HCT116 (cell line): Measurements from ENCODE around the gene CEP112. TPM values are rescaled to one million over a fixed set of nuclear protein-coding genes. Genes with fewer than 3 reads are reported as not detected.

ENCODE experiments used
- ATAC-seq: fragments of 200-7000 bp; cut with Tn5 transposase; 2 replicates; pipeline ENCODE4 v1.9.1; 2020; ENCODE audit warnings: mild to moderate bottlenecking, moderate library complexity
- BruUV-seq: library from RNA; stranded (reverse); fragments of 400-500 nt; replicated peaks from 2 replicates; lab custom pipeline; 2021; lab: Mats Ljungman, UMichigan
- CTCF ChIA-PET: fragments of 300-600 bp; sonication (Branson Sonifier 250); formaldehyde crosslinking; loops from one replicate; lab custom pipeline; 2021; ENCODE audit warnings: antibody characterized with exemption; lab: Charles Lee
- POLR2A ChIA-PET: fragments of 300-600, 350-600 bp; sonication (Branson Sonifier 250); formaldehyde crosslinking; loops from one replicate; lab custom pipeline; 2021; ENCODE audit warnings: antibody characterized with exemption; lab: Charles Lee
- RAD21 ChIA-PET, 2 experiments: fragments of 300-600 bp; sonication (Branson Sonifier 250); formaldehyde crosslinking; loops; one replicate each; lab custom pipeline; 2023; ENCODE audit warnings: low total read pairs in 2 of 2; ENCODE audit not compliant: uncharacterized antibody in 2 of 2, unreplicated experiment in 2 of 2, low non-redundant PET in 1 of 2; lab: Charles Lee
- DNase-seq: peaks from one replicate; pipeline ENCODE4 v3.0.0-alpha.2; 2010; ENCODE audit warnings: low read depth, low spot score
- H2AFZ ChIP-seq: fragments of 200-600 bp; shearing (Covaris generic), sonication (generic); 2 replicates; pipeline ENCODE4 v1.6.1; 2017; ENCODE audit warnings: low read depth, mixed run types, mixed read lengths, antibody characterized with exemption, low read length; ENCODE audit not compliant: poor library complexity, severe bottlenecking
- H3K27ac ChIP-seq: 2 replicates; pipeline ENCODE4 v1.5.1; 2012; ENCODE audit warnings: low read depth, low read length
- H3K27me3 ChIP-seq: fragments of 200-600 bp; sonication (generic); 2 replicates; pipeline ENCODE4 v1.6.1; 2016; ENCODE audit warnings: mixed run types, low read length, mixed read lengths; ENCODE audit not compliant: insufficient read depth
- H3K36me3 ChIP-seq, 2 experiments: fragments of 200-500 bp in 1 of 2; fragments of 200-600 bp in 1 of 2; sonication (Bioruptor generic) in 1 of 2; sonication (generic) in 1 of 2; 2 replicates each; pipeline versions ENCODE4 v1.5.1 to v1.6.1; 2014 to 2016; ENCODE audit warnings: low read length in 2 of 2, inconsistent platforms in 1 of 2, mixed read lengths in 1 of 2, mixed run types in 1 of 2; ENCODE audit not compliant: insufficient read depth in 2 of 2, control insufficient read depth in 1 of 2
- H3K4me1 ChIP-seq, 2 experiments: fragments of 200-600 bp in 1 of 2; sonication (generic) in 1 of 2; 2 replicates each; pipeline versions ENCODE4 v1.5.1 to v1.6.1; 2012 to 2017; ENCODE audit warnings: low read length in 2 of 2, inconsistent platforms in 1 of 2, mild to moderate bottlenecking in 1 of 2, mixed read lengths in 1 of 2, mixed run types in 1 of 2, moderate library complexity in 1 of 2; ENCODE audit not compliant: insufficient read depth in 2 of 2, control insufficient read depth in 1 of 2
- H3K4me2 ChIP-seq: fragments of 200-600 bp; sonication (generic); 2 replicates; pipeline ENCODE4 v1.6.1; 2017; ENCODE audit warnings: mixed run types, low read length, mixed read lengths
- H3K4me3 ChIP-seq, 2 experiments: fragments of 200-600 bp in 1 of 2; sonication (generic) in 1 of 2; replicated peaks in 1 of 2; 2 replicates each; pipeline ENCODE4 v1.5.1; 2011 to 2016; ENCODE audit warnings: low read length in 2 of 2, control low read depth in 1 of 2, low read depth in 1 of 2, mild to moderate bottlenecking in 1 of 2, mixed read lengths in 1 of 2, mixed run types in 1 of 2
- H3K79me2 ChIP-seq: fragments of 200-600 bp; sonication (generic); 2 replicates; pipeline ENCODE4 v1.6.1; 2017; ENCODE audit warnings: mild to moderate bottlenecking, mixed run types, low read length, moderate library complexity, mixed read lengths; ENCODE audit not compliant: insufficient read depth
- H3K9ac ChIP-seq: fragments of 200-600 bp; sonication (generic); 2 replicates; pipeline ENCODE4 v1.6.1; 2016; ENCODE audit warnings: low read length, mixed read lengths
- H3K9me2 ChIP-seq: fragments of 200-600 bp; sonication (generic), shearing (Covaris generic); 2 replicates; pipeline ENCODE4 v1.6.1; 2017; ENCODE audit warnings: mixed run types, mild to moderate bottlenecking, moderate library complexity; ENCODE audit not compliant: insufficient read depth
- H3K9me3 ChIP-seq, 2 experiments: fragments of 200-500 bp in 1 of 2; fragments of 200-600 bp in 1 of 2; sonication (Bioruptor generic) in 1 of 2; sonication (generic) in 1 of 2; 2 replicates each; pipeline ENCODE4 v1.6.1; 2014 to 2017; ENCODE audit warnings: low read length in 2 of 2, mixed read lengths in 2 of 2, inconsistent platforms in 1 of 2, low read depth in 1 of 2, mild to moderate bottlenecking in 1 of 2, mixed run types in 1 of 2, moderate library complexity in 1 of 2; ENCODE audit not compliant: control insufficient read depth in 1 of 2, insufficient read depth in 1 of 2
- H4K20me1 ChIP-seq: fragments of 200-600 bp; sonication (generic), shearing (Covaris generic); 2 replicates; pipeline ENCODE4 v1.6.1; 2017; ENCODE audit warnings: mixed run types, mild to moderate bottlenecking, moderate library complexity; ENCODE audit not compliant: insufficient read depth
- ATF3 ChIP-seq: IDR thresholded peaks from 2 replicates; pipeline ENCODE4 v1.6.1; 2012
- CBX3 ChIP-seq: IDR thresholded peaks from 2 replicates; pipeline ENCODE4 v1.6.1; 2012; ENCODE audit warnings: low read depth
- CEBPB ChIP-seq: IDR thresholded peaks from 2 replicates; pipeline ENCODE4 v1.6.1; 2012; ENCODE audit warnings: low read depth
- CTCF ChIP-seq, 3 experiments: fragments of 200-600 bp in 1 of 3; sonication (generic) in 1 of 3; IDR thresholded peaks in 2 of 3; conservative IDR thresholded peaks in 1 of 3; 2 replicates each; pipeline ENCODE4 v1.5.1; 2012 to 2017; ENCODE audit warnings: low read depth in 2 of 3, low read length in 2 of 3, antibody characterized with exemption in 1 of 3, borderline replicate concordance in 1 of 3, control low read depth in 1 of 3, mild to moderate bottlenecking in 1 of 3, mixed read lengths in 1 of 3, mixed run types in 1 of 3, moderate library complexity in 1 of 3; ENCODE audit not compliant: insufficient read depth in 1 of 3
- ELF1 ChIP-seq: IDR thresholded peaks from 2 replicates; pipeline ENCODE4 v1.6.1; 2012; ENCODE audit warnings: low read depth, borderline replicate concordance
- EZH2 ChIP-seq: fragments of 200-600 bp; sonication (generic); IDR thresholded peaks from 2 replicates; pipeline ENCODE4 v1.6.1; 2017; ENCODE audit warnings: antibody characterized with exemption, mixed run types
- EZH2phosphoT487 ChIP-seq: fragments of 200-600 bp; IDR thresholded peaks from 2 replicates; pipeline ENCODE4 v1.6.1; 2018; ENCODE audit warnings: antibody characterized with exemption, borderline replicate concordance
- FOSL1 ChIP-seq: IDR thresholded peaks from 2 replicates; pipeline ENCODE4 v1.6.1; 2012; ENCODE audit warnings: low read depth
- JUND ChIP-seq: IDR thresholded peaks from 2 replicates; pipeline ENCODE4 v1.6.1; 2012
- POLR2AphosphoS5 ChIP-seq: IDR thresholded peaks from 2 replicates; pipeline ENCODE4 v1.6.1; 2011; ENCODE audit warnings: mild to moderate bottlenecking, low read depth, low read length, moderate library complexity
- RAD21 ChIP-seq: IDR thresholded peaks from 2 replicates; pipeline ENCODE4 v1.6.1; 2012; ENCODE audit warnings: low read depth, mild to moderate bottlenecking
- REST ChIP-seq: IDR thresholded peaks from 2 replicates; pipeline ENCODE4 v1.6.1; 2012; ENCODE audit warnings: low read depth
- SIN3A ChIP-seq: IDR thresholded peaks from 2 replicates; pipeline ENCODE4 v1.6.1; 2012; ENCODE audit warnings: low read depth
- SP1 ChIP-seq: IDR thresholded peaks from 2 replicates; pipeline ENCODE4 v1.6.1; 2012; ENCODE audit warnings: low read depth
- SRF ChIP-seq: IDR thresholded peaks from 2 replicates; pipeline ENCODE4 v1.6.1; 2012; ENCODE audit warnings: low read depth
- YY1 ChIP-seq: IDR thresholded peaks from 2 replicates; pipeline ENCODE4 v1.6.1; 2011; ENCODE audit warnings: low read length, low read depth, moderate library complexity, mild to moderate bottlenecking; ENCODE audit not compliant: insufficient replicate concordance; ENCODE audit errors: extremely low read depth
- ZNF274 ChIP-seq: fragments of 200-500 bp; sonication (Bioruptor generic); IDR thresholded peaks from 2 replicates; pipeline ENCODE4 v1.6.1; 2014; ENCODE audit warnings: mild to moderate bottlenecking, low read depth, low read length, inconsistent platforms
- intact Hi-C: fragments of 100-400 bp; cut with micrococcal nuclease; formaldehyde crosslinking; loops from 2 replicates; pipeline ENCODE4 v1.10.0; 2022
- total RNA-seq: library from RNA; stranded (reverse); gene quantifications from one replicate; pipeline ENCODE4 v1.2.1, GENCODE V29; 2021; ENCODE audit not compliant: unreplicated experiment

CEP112 gene
- total RNA-seq, 1 experiment from 2014 or later = 10.9 TPM

GRCh38 chr17:65629234-65629690 lies 562.7 kb downstream of the CEP112 start:
- Histone ChIP-seq H3K9me3 (no peaks in the 10 kb centered on the region), H3K4me3 (no peak overlapping the region), H3K9me2 (no peaks in the 10 kb centered on the region), H3K4me2 (no peak overlapping the region), H3K9ac (no peak overlapping the region), H3K79me2 (no peaks in the 10 kb centered on the region), H3K4me1 (peaks cover 15 to 27% of the 10 kb centered on the region in 2 experiments; a peak in 3 of 4 replicates), H3K36me3 (no peaks in the 10 kb centered on the region), H4K20me1 (no peaks in the 10 kb centered on the region), H3K27me3 (no peaks in the 10 kb centered on the region), H2AFZ (no peak overlapping the region), H3K27ac (no peak overlapping the region)
- no peak for TF ChIP-seq ZNF274
- TF ChIP-seq YY1 = no peak
- no peak for TF ChIP-seq CEBPB
- no peak for TF ChIP-seq REST
- TF ChIP-seq SP1 = no peak
- no peak for TF ChIP-seq ELF1
- TF ChIP-seq POLR2AphosphoS5 = no peak
- TF ChIP-seq FOSL1 = no peak
- no peak for TF ChIP-seq CTCF (IDR thresholded peaks at IDR 0.05 in 2 of 3, conservative IDR thresholded peaks at IDR 0.05 in 1 of 3; ENCODE audit: borderline replicate concordance in 1 of 3, insufficient read depth in 1 of 3, low read depth in 2 of 3, low read length in 2 of 3)
- TF ChIP-seq SRF = no peak
- TF ChIP-seq EZH2phosphoT487 = no peak
- TF ChIP-seq ATF3 = no peak
- no peak for TF ChIP-seq JUND
- TF ChIP-seq CBX3 = no peak
- no peak for TF ChIP-seq EZH2
- no peak for TF ChIP-seq SIN3A
- TF ChIP-seq RAD21 = no peak
- RAD21 ChIA-PET = no interaction called here
- CTCF ChIA-PET = no interaction called here
- POLR2A ChIA-PET = no interaction called here
- ATAC-seq = no peak
- intact Hi-C loops = no loop called here
- no TSS peak for BruUV-seq
- no peak for DNase-seq
